HG03571 (cell line): Measurements from ENCODE around the gene GPR107.

Experiments
- ATAC-seq: cut with Tn5 transposase; IDR thresholded peaks from one replicate; pipeline ENCODE4 v1.9.1; 2021; ENCODE audit not compliant: unreplicated experiment

The GPR107 gene

GRCh38 chr9:130053109-130053503 lies 600 bp upstream of the GPR107 start:
- no peak for ATAC-seq

GRCh38 chr9:130054325-130054786 lies 650 bp downstream of the GPR107 start:
- no peak for ATAC-seq

- no peak for ATAC-seq
Observed at GRCh38 chr9:130054820-130055219, 1.1 kb downstream of the GPR107 start.

- no peak for ATAC-seq
Observed at GRCh38 chr9:130058154-130058553, 4.4 kb downstream of the GPR107 start.

- ATAC-seq = no peak
Observed at GRCh38 chr9:130058887-130059286, 5.2 kb downstream of the GPR107 start.

- no peak for ATAC-seq
Observed at GRCh38 chr9:130060296-130060695, 6.6 kb downstream of the GPR107 start.

- ATAC-seq = no peak
Observed at GRCh38 chr9:130062750-130063149, 9.0 kb downstream of the GPR107 start.

GRCh38 chr9:130064621-130065020 lies 10.9 kb downstream of the GPR107 start:
- no peak for ATAC-seq

GRCh38 chr9:130069048-130069447 lies 15.3 kb downstream of the GPR107 start:
- ATAC-seq = no peak

GRCh38 chr9:130072515-130073235 lies 19.0 kb downstream of the GPR107 start:
- no peak for ATAC-seq

- ATAC-seq = no peak
Observed at GRCh38 chr9:130073373-130073772, 19.7 kb downstream of the GPR107 start.

- no peak for ATAC-seq
Observed at GRCh38 chr9:130078547-130078946, 24.8 kb downstream of the GPR107 start.

- ATAC-seq = no peak
Observed at GRCh38 chr9:130084337-130084736, 30.6 kb downstream of the GPR107 start.

- ATAC-seq = no peak
Observed at GRCh38 chr9:130088051-130088450, 34.3 kb downstream of the GPR107 start.

- no peak for ATAC-seq
Observed at GRCh38 chr9:130089141-130089540, 35.4 kb downstream of the GPR107 start.

GRCh38 chr9:130090915-130091314 lies 37.2 kb downstream of the GPR107 start:
- no peak for ATAC-seq

GRCh38 chr9:130092910-130093309 lies 39.2 kb downstream of the GPR107 start:
- no peak for ATAC-seq

GRCh38 chr9:130095872-130096271 lies 42.2 kb downstream of the GPR107 start:
- no peak for ATAC-seq

GRCh38 chr9:130100681-130101080 lies 47.0 kb downstream of the GPR107 start:
- ATAC-seq = no peak

GRCh38 chr9:130101915-130102314 lies 48.2 kb downstream of the GPR107 start:
- ATAC-seq = no peak

- ATAC-seq = no peak
Observed at GRCh38 chr9:130104491-130105193, 50.9 kb downstream of the GPR107 start.

- no peak for ATAC-seq
Observed at GRCh38 chr9:130106860-130107233, 53.1 kb downstream of the GPR107 start.
